NCI-H1417 treated with DMSO at 0.1 percent for 48 hours (cell line): Measurements from ENCODE around the gene HIVEP1.

Experiments
- DNase-seq: peaks from one replicate; lab custom pipeline; 2025; lab: John Stamatoyannopoulos, UW

HIVEP1 gene

GRCh38 chr6:12190252-12190651, 178.1 kb downstream of the HIVEP1 start:
- DNase-seq: no peak

GRCh38 chr6:12196326-12196936, 184.3 kb downstream of the HIVEP1 start:
- no peak for DNase-seq

- DNase-seq: no peak
These were observed 186.7 kb downstream of the HIVEP1 start for GRCh38 chr6:12198851-12199250.

GRCh38 chr6:12200015-12200564, 188.0 kb downstream of the HIVEP1 start:
- no peak for DNase-seq

GRCh38 chr6:12200761-12201160, 188.6 kb downstream of the HIVEP1 start:
- no peak for DNase-seq

GRCh38 chr6:12203001-12203400, 190.9 kb downstream of the HIVEP1 start:
- no peak for DNase-seq

- no peak for DNase-seq
These were observed 196.1 kb downstream of the HIVEP1 start for GRCh38 chr6:12208190-12208589.

- no peak for DNase-seq
These were observed 196.6 kb downstream of the HIVEP1 start for GRCh38 chr6:12208673-12209072.
